PC-3 (cell line): ENCODE measurements around the gene PACSIN2.

Experiments
- CTCF ChIP-seq: fragments of 300-600 bp; sonication (generic); conservative IDR thresholded peaks from 2 replicates; pipeline ENCODE4 v1.5.1; 2017; ENCODE audit warnings: antibody characterized with exemption, low read depth, mild to moderate bottlenecking, low read length
- EZH2 ChIP-seq: fragments of 300-600 bp; sonication (generic); IDR thresholded peaks from one replicate; pipeline ENCODE4 v1.6.1; 2017; ENCODE audit warnings: antibody characterized with exemption, mild to moderate bottlenecking, low read length; ENCODE audit not compliant: unreplicated experiment

GRCh38 chr22:43047605-43048004 lies 32.7 kb upstream of the PACSIN2 start:
- TF ChIP-seq CTCF, result no peak
- no peak for TF ChIP-seq EZH2
